Astrocyte (in vitro differentiated cells and primary cell): ENCODE data around the gene ZSCAN25.

Source experiments
- CTCF ChIP-seq: IDR thresholded peaks from 2 replicates; pipeline ENCODE4 v1.5.1; 2011; ENCODE audit warnings: low read depth, mild to moderate bottlenecking, inconsistent platforms, low read length, moderate library complexity; ENCODE audit not compliant: insufficient read depth
- EZH2 ChIP-seq: IDR thresholded peaks from 2 replicates; pipeline ENCODE4 v1.6.1; 2012; ENCODE audit warnings: mild to moderate bottlenecking, low read length, inconsistent platforms; ENCODE audit not compliant: insufficient read depth

- no peak for TF ChIP-seq CTCF
- TF ChIP-seq EZH2: no peak
Measured at GRCh38 chr7:99651290-99651689, 34.5 kb downstream of the ZSCAN25 start.
